Activated CD8-positive, alpha-beta memory T cell treated with anti-CD3 and anti-CD28 coated beads, Interleukin-2, amount 50 U/mL, for 24 hours (primary cell): ENCODE results near the gene GALNT18.

Experiments used
- DNase-seq: peaks from one replicate; pipeline ENCODE4 v3.0.0-alpha.2; 2020; ENCODE audit errors: extremely low read depth

GALNT18 gene

DNA sequence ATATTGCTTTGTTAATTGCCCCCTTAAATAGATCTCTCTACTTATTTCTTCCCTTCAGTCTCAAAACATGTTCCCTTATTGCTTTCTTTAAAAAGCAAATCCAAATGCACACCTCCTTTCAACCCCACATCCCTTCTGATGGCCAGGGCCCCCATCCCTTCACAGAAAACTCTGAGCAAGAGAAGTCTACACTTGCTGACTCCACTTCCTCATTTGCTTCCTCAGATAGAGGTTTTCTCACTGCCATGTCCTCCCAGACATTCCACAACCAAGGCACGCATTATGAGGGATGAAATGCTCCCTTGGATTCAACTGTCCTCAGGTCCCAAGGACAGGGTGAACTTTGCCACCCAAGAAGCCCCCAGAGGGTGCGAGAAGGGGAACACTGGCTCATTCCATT lies 311.9 kb downstream of the GALNT18 start:
- no peak for DNase-seq

DNA sequence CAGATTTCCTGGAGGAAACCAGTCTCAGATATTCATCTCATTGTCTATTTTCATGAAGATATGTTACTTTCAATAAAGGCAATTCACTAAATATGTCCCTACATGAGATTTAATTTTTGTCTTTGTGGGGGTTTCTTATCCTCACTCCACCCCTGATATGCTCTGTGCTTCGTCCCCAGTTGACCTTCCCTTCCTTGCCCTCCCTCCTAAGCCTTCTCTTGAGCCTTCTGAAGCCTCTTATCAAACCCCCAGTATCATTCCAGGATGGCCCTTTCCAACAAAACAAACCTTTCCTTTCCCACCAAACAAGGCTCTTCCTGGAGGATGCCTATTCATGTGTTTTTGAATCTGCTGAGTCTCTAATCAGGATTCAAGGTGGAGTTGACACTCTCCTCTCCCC lies 313.6 kb downstream of the GALNT18 start:
- DNase-seq = no peak

DNA sequence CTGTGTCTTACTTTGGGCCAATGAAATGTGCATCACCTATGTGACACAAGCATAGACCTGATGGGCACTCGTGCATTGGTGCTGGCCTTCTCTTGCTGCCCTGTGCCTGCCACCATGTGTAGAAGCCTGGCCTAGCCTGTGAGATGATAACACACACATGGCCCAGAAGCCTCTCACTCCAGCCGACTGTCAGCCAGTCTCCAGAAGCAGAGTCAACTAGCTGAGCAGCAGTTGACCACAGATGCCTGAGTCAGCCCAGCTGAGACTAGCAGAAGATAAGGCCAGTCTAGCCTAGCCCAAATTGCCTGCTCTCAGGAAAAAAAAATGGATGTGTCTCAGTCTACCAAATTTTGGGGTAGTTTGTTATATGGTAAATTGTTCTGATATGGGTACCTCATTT lies 314.9 kb downstream of the GALNT18 start:
- no peak for DNase-seq

DNA sequence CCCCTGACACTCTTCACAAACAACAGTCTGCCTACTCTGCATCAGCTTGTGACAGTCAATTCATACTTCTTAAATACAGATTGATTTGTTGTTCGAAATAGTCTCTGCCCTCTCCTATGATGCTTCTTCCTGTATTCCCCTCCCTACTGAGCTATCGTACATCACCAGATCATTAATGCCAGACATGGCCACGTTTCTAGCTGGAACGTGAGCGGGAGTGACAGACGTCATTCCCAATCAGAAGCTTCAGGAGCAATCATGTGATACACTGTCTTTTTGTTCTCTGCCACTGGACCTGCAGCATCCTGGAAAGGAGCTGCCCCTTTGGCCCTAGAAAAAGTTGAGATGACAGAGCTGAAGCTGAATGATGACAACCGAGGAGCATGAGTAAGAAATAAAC lies 317.3 kb downstream of the GALNT18 start:
- DNase-seq = no peak

DNA sequence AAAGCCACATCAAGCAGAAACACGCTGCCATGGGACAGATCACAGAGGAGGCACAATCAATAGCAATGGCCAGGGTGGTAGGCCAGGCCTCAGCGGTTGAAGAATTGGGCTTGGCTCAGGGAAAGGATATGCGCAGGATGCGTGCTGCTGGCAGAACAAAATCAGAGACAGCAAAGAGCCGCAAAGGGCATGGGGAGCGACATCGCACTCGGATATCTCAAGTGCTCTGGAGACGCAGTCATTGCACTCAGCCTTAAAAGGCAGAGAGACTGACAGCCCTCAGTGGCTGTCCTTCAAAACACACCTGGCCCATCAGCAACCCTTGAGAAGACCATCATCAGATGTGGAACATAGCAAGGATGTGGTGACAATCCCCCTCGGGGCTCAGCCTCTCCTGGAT lies 319.2 kb downstream of the GALNT18 start:
- DNase-seq = no peak

DNA sequence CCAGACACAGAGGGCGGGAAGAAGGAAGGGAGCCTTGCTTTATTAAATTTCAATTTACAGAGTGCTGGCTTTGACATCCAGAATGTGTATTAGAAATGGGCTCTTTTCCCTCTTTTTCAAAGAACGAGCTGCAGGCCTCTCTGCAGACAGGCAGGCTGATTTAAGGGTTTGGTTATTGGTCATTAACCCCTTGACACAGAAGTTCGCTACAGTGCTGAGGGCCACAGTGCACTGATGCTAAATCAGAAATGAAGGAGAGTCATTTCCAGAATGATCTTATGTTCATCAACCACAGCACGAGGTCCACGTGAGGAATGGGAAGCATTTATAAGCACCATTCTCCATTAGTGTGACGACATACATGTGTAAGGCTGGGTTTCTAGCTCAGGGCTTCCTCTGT lies 320.6 kb downstream of the GALNT18 start:
- no peak for DNase-seq

DNA sequence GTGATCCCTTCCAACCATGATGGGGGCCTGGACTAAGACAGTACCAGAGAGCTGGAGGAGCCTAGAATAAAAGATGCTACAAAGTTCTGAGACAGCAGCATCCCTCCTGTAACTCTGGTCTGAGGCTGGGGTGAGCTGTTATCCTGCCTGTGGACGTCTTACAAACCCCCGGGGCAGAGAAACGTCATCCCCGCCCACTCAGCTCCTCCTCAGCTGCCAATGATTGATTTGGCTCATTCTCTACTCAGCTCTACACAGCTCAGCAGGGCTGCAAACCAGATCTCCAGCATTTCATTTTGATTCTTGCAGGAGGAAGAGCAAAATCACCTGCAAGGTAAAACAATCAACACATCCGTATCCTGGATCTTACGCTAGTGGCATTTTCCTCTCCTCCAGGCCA lies 324.2 kb downstream of the GALNT18 start:
- no peak for DNase-seq

DNA sequence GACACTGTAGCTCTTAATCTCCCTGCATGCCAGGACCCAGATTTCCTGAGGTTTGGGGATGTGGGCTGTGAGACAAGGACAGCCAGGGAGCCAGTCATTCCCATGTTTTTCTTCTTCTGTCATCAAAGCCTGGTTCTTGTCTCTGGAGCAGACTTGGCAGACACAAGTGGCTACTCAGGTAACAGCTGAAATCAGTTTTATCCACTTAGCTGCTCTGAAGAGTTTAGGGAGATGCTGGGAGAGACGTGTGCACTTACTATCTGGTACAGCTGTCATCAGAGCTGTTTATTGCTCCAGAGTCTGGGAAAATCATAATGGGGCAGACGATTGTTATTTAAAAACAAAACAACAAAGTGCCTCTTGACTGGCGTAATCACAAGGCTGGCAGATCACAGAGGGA lies 325.4 kb downstream of the GALNT18 start:
- no peak for DNase-seq

DNA sequence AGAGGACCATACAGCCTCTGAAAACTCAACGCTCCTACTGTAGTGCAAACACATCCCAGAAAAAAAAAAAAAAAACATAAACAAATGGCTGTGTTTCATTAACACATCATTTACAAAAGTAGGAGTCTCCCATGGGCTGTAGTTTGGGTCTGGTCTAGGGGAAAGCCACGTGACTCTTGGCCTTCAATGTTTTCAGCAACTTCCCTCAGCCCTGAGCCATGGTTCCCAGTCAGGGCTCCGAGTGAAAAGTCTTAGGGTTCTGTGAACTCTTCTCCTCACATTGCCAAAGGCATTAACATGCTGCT lies 327.3 kb downstream of the GALNT18 start:
- DNase-seq = no peak

DNA sequence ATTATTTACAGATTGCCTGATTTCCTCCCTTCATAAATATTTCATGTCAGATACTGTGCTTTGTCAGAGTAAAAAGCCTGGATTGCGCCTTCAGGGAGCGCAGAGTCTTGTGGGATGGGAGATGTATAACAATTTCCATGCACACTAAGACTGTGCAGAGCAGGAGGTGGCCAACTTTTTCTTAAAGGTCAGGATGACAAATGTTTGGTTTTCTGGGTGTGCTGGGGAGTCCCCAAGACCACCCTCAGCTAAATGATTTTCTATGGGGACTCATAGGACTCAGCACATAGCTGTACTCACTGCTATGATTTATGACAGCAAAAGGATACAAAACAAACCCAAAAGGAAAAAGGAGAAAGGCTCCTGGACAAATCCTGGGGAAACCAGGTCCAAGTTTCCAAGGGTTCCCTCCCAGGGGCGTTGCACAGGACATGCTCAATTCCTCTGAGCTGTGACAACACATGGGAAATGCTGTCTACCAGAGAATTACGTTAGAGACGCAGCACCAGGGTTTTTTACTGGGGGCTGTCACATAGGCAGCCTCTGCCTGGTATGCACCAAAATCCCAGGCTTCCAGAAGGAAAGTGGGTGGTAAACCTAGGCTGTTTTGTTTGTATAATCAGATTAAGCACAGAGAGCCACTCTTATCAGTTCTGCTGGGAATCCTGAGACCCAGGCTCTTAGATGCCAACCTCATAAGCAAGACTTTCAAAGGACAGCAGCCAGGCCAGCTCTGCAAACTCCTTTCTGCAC lies 327.8 kb downstream of the GALNT18 start:
- DNase-seq = no peak

DNA sequence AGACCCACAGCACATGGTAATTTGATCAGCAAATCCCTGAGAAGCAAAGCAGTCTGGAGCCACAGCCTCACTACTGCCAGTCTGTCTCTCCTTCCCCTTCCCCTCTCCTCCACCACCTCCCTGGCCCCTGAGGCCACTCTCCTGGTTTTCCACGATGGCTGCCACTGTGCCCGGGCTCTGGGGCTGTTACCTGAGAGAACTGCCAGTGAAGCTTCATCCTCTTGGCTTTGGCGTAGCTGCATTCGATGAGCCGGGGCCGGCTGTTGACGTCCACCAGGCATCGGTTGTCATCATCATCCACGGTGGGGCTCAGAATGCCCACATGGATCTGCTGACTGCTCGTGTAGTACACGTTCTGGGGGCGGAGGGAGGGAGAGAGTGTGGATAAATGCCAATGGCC lies 329.0 kb downstream of the GALNT18 start:
- no peak for DNase-seq

DNA sequence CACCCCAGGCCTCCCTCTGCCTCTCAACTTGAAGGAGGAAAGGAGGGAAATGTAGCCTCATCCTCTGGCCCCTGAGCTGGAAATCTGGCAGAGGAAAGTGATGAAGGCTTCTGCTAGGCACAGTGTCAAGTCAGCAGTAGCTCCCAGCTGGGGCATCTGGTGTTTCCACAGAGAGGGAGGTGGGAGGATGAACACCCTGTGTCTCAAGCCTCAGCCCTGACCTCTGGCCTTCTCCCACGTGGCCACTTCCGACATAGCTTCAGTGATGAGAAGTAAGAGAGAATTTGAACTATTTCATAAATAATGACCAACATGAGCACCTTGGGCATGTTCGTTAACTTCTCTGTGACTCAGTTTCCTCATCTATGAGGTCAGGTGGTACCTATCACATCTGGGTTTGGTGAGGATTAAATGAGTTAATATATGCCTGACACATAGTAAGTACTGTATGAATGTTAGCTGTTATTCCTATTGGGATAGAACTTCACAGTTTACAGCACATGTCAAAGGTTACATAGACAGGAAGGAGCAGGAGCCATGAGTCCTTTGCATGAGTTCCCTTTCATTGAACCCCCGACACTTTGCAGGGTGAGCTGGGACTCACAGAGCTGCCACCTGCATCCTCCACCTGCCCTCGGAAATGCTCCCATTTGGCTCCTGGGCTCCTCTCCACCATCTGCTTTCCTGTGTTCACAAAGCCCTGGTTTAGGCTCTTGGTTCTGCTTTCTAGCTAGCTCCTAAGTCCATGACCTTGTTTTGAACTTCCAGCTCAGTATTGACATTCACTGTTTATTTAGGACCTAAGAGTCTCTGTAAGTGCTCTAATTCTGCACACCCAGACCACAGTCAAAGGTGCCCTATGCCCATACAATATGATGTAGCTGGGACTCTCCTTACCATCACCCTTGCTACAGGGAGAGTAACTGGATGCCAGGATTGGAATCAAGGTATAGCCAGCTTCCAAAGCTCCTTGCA lies 330.5 kb downstream of the GALNT18 start:
- no peak for DNase-seq

DNA sequence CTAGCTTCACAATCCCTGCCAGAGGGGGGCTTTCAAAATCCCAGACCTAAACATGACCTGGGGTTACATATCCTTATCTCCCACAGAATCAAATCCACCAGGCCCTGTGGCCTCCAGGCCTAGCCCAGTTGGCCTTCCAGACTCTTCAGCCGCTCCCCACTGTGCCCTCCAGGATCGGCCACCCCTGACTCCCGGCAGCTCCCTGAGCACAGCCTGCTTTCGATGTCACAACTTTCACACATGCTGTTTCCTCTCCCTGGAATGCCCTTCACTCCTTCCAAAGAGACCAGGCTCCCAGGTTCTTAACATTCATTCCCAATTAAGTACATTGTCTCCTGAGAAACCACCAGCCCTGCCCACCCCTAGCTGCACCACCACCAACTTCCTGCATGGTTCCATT lies 331.5 kb downstream of the GALNT18 start:
- no peak for DNase-seq

DNA sequence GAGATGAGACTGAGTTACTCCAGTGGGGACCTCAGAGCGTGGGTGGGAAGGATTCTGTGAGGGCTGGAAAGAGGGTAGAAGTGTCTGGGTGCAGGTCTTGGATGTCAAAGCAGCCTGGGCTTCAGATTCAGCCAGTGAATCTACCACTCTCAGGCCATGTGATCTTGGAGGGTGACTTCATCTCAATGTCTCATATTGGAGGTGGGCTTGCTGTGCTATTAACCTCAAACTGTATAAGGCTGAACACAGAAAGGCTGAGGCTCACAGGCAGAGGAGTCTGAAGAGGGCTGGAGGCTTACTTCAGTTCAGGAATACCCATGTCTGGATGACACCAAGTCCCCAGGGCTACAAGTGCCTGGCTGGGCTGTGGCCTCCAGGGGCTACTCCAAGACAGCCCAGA lies 332.1 kb downstream of the GALNT18 start:
- no peak for DNase-seq

DNA sequence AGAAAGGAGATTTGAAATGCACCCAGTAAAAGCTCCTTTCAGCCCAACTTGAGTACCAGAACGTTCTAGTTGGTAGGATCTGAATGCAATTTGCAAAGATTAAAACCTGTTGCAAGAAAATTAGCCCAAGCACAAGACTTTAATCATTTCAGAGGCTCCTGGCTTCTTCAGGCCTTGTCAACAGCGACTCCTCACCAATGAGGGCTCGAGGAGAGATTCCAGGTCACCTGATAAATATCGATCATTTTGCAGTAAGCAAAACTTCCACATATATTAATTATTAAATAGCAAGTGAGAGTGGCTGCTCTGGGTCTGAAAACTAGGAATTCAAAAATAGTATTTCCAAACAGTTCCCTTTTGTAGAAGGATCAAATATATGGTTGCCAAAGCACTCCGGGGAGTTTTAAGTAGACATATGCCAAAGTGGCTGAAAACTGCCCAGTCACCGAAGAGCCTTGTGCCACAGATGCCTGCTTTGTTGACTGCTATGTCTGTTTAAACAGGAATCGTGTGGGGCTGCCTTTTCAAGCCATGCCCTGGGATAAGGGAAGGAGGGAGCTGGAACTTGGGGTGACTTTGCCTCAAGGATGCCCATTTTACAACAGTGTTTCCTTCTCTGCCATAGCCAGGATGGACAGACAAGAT lies 332.7 kb downstream of the GALNT18 start:
- DNase-seq = no peak

DNA sequence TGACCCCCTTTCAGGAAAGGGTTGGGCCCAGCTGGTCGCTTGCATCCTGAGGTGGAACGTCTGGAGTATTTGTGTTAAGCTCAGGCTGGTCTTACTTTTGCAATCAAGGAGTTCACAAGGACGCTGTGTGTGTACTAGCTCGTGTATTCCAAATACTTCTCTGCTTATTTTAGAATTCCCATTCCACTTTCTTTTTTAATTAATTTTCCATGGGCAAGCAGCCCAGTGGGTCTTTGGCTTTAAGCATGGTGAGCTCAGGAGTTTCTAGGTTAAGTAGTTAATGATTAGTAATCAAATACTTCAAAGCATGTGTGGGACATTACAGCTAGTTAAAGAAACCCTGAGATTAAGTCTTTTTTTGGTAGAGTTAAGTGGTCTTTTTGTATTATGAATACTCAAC lies 337.3 kb downstream of the GALNT18 start:
- no peak for DNase-seq

DNA sequence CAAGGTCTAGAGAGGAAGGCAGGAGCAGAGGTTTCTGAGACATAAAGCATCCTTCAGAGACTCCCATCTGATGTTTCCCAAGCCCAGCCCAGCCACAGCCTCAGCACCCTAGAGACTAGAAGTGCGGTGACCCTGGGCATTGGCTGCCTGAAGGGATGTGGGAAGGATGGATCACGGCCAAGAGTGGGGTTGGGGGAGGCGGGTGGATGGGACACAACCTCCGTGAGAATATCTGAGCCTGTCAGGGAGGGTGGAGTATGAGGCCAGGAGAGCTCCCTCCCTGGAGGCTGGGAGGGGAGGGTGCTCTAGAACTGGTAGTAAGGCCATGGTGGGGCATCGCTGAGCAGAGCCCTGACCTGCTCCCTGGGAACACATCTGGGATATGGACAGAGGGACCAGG lies 340.2 kb downstream of the GALNT18 start:
- DNase-seq = no peak

DNA sequence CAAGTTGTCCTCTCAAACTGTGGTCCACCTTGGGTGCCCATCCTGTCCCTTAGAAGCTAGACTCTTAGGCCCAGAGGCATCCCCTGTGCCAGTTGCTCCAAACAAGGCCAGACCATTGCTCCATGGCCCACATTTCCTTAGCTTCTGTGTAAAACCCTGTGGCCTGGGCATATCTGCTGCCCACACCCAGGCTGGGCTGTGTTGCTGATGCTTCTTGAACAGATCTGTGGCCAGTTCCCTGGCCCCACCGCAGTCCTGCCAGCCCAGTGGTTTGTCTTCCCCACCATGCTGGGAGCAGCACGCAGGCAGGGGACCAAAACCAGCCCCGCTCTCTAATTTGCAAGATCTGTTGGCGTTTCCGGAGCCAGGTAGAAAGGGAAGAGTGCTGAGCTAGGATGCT lies 341.0 kb downstream of the GALNT18 start:
- DNase-seq = no peak

DNA sequence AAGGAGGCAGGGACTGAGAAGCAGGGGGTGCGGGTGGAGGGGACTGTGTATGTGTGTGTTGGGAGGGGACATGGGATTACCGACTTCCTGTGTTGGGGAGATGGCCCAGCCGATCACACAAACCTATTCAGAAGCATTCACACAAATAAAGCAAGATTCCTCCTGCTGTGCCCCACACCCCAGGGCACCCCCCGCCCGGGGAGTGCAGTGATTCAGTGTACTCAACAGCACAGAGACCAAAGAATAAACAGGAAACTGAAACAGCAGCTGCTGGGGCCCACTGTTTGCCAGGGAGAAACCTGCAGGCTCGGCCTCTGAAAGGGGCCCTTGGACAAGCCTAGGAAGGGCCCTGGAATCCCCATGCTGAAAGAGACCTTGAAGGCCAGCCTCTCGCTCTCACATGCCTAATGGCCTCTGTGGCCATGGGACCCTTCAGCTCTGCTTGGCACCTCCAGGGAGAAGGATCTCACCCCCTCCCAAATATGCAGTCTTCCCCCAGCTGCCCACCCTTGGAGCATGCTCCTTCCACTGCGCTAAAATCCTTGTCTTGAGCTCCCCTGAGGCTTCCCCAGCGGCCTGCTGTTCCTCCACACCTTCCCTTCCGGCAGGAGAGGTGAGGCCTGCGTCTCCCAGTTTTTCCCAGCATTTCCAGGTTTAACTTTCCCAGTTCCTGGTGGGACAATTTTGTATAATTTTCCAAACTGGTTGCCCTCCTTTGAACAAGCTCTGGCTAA lies 341.7 kb downstream of the GALNT18 start:
- DNase-seq = no peak

DNA sequence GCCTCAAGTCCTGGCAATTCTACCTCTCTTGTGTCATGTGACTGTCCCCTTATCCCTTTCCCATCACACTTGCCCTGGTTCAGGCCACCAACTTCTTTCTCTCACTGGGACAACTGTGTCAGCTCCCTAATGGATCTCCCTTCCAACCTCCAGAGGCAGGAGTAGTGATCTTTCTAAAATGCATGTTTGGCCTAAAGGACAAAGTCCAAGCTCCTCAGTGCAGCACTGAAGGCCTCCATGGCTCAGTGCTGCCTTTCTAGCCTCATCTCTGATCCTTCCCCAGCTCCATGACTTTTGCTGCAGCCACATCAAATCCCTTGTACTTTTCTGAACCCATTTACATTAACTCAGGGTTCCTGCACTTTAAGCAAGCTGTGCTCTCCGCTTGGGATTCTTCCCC lies 349.6 kb downstream of the GALNT18 start:
- DNase-seq = no peak

DNA sequence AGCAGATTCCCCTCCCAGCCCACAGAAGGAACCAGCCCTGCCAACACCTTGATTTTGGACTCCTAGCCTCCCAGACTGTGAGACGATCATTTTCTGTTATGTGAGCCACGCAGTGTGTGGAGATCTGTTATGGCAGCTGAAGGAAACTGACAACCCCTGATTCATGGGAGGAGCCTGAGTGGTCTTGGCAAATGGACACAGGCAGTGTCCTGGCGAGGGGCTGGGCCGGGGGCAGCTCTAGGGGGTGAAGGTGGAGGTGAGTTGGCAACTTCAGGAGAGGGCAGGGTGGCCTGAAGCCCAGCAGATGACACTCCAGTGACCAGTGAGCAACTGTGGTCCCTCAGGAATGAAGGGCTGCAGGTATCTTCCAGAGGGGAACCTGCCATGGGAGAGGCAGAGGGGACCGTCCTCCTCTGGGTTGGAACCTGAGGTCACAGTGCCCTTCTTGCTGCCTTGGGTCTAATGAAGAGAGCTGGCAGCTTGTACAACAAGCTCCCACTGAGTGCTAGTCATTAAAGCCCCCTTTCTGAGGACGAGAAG lies 351.5 kb downstream of the GALNT18 start:
- no peak for DNase-seq

DNA sequence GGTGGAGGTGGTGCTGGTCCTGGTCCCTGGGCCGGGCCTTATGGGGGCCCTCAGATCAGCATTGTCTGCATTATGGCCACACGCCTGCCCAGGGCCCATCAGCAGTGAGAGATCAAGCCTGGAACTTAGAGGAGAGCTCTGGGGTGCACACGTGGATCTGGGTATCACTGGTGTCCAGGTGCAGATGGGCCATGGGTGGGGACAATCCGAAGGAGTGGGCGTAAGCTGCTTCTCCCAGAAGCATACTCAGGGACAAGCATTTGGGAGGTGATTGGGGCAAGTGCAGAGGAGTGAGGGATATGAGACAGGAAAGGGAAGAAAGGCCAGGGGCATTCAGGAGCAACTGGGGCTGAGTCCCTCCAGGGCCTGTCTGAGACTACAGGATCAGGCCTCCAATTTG lies 353.1 kb downstream of the GALNT18 start:
- DNase-seq = no peak
